ENCODE measurements around the gene TRAF7.
"Not testable (repeated sequence)": the region's sequence is repeated elsewhere in the genome, so short reads cannot be mapped to it uniquely, and the experiment has no call there.

TRAF7 gene

GRCh38 chr16:2155091-2155950 is at the start of gene TRAF7:
TSS of gene TRAF7 (plus strand) at chr16:2155782. CDS start at chr16:2163921, 8,139 bp downstream.
- DNase-seq: peak; percentile 95

GRCh38 chr16:2106211-2106610 is 49.4 kb upstream of the TRAF7 start:
- not testable (repeated sequence) for DNase-seq

- not testable (repeated sequence) for DNase-seq
These were observed 48.3 kb upstream of the TRAF7 start for GRCh38 chr16:2107121-2107790.

- not testable (repeated sequence) for DNase-seq
These were observed 47.8 kb upstream of the TRAF7 start for GRCh38 chr16:2107791-2108125.

GRCh38 chr16:2108446-2109270 is 46.9 kb upstream of the TRAF7 start:
- not testable (repeated sequence) for DNase-seq

- DNase-seq: not testable (repeated sequence)
These were observed 46.4 kb upstream of the TRAF7 start for GRCh38 chr16:2109271-2109580.

GRCh38 chr16:2109872-2110271 is 45.7 kb upstream of the TRAF7 start:
- not testable (repeated sequence) for DNase-seq

GRCh38 chr16:2110332-2111008 is 45.1 kb upstream of the TRAF7 start:
- DNase-seq: not testable (repeated sequence)

- DNase-seq: not testable (repeated sequence)
These were observed 44.6 kb upstream of the TRAF7 start for GRCh38 chr16:2111009-2111353.

GRCh38 chr16:2111412-2112335 is 43.9 kb upstream of the TRAF7 start:
- not testable (repeated sequence) for DNase-seq

- DNase-seq: not testable (repeated sequence)
These were observed 43.0 kb upstream of the TRAF7 start for GRCh38 chr16:2112539-2113106.

GRCh38 chr16:2114225-2114624 is 41.4 kb upstream of the TRAF7 start:
- not testable (repeated sequence) for DNase-seq

GRCh38 chr16:2114885-2115590 is 40.5 kb upstream of the TRAF7 start:
- DNase-seq: not testable (repeated sequence)

- no peak for DNase-seq
These were observed 40.0 kb upstream of the TRAF7 start for GRCh38 chr16:2115591-2115973.

- not testable (repeated sequence) for DNase-seq
These were observed 39.2 kb upstream of the TRAF7 start for GRCh38 chr16:2116428-2116827.

GRCh38 chr16:2117341-2117740 is 38.2 kb upstream of the TRAF7 start:
- not testable (repeated sequence) for DNase-seq

- not testable (repeated sequence) for DNase-seq
These were observed 37.4 kb upstream of the TRAF7 start for GRCh38 chr16:2117960-2118722.

GRCh38 chr16:2121325-2121724 is 34.3 kb upstream of the TRAF7 start:
- DNase-seq: peak in 1 of 2 donors; percentile 12

GRCh38 chr16:2121853-2122252 is 33.7 kb upstream of the TRAF7 start:
- no peak for DNase-seq

GRCh38 chr16:2122429-2122828 is 33.2 kb upstream of the TRAF7 start:
- no peak for DNase-seq
